Uterus (tissue), 4 donors: ENCODE measurements around the gene PAX6. TPM values are rescaled to one million over a fixed set of nuclear protein-coding genes. Genes with fewer than 3 reads are reported as not detected.

Experiments used
- DNase-seq, 2 donors: peaks; one replicate each; pipeline ENCODE4 v3.0.0-alpha.2; 2019 to 2020
- H3K27ac ChIP-seq, 2 donors: fragments of 200-600 bp; sonication (generic); 1 replicate in 1 of 2; 2 replicates in 1 of 2; pipeline ENCODE4 v1.5.1; 2016 to 2018
- H3K27me3 ChIP-seq, 2 donors: fragments of 200-600 bp; sonication (generic); one replicate each; pipeline ENCODE4 v1.5.1; 2018 to 2019; ENCODE audit warnings: control low read depth in 1 of 2
- H3K36me3 ChIP-seq, 2 donors: fragments of 200-600 bp; sonication (generic); one replicate each; pipeline ENCODE4 v1.5.1; 2019; ENCODE audit warnings: control low read depth in 1 of 2
- H3K4me1 ChIP-seq, 2 donors: fragments of 200-600 bp; sonication (generic); one replicate each; pipeline ENCODE4 v1.5.1; 2018 to 2019; ENCODE audit warnings: control low read depth in 1 of 2
- H3K4me3 ChIP-seq, 2 donors: fragments of 200-600 bp; sonication (generic); 1 replicate in 1 of 2; 2 replicates in 1 of 2; pipeline ENCODE4 v1.5.1; 2018 to 2019; ENCODE audit warnings: mild to moderate bottlenecking in 1 of 2
- H3K9me3 ChIP-seq, 2 donors: fragments of 200-600 bp; sonication (generic); one replicate each; pipeline ENCODE4 v1.5.1; 2019; ENCODE audit warnings: control low read depth in 1 of 2
- CTCF ChIP-seq, 4 experiments: fragments of 200-600 bp in 2 of 4; fragments of 450-650 bp in 2 of 4; sonication (generic) in 2 of 4; IDR thresholded peaks; one replicate each; pipeline ENCODE4 v1.5.1; 2016 to 2019; ENCODE audit warnings: antibody characterized with exemption in 4 of 4, mild to moderate bottlenecking in 2 of 4, moderate library complexity in 1 of 4
- POLR2A ChIP-seq, 2 donors: fragments of 450-650 bp; IDR thresholded peaks; one replicate each; pipeline ENCODE4 v1.6.1; 2016; ENCODE audit warnings: antibody characterized with exemption in 2 of 2, mild to moderate bottlenecking in 1 of 2, moderate library complexity in 1 of 2
- intact Hi-C: fragments of 100-400 bp; cut with DNase I; formaldehyde crosslinking; loops from one replicate; pipeline ENCODE4 v1.15.1; 2023; ENCODE audit warnings: low total_unique reads
- total RNA-seq, 4 donors: library from RNA; depleted of rRNA in 3 of 4; stranded (reverse); fragments of >200 nt in 3 of 4; gene quantifications; one replicate each; pipeline versions ENCODE4 v1.1.0 to v1.2.4, GENCODE V29; 2014 to 2023
- donor health status: DM: yes; HTN: yes; CAD: no.

PAX6 gene
- total RNA-seq, 4 donors from 2014 or later, result 0.62 TPM; not detected in 3

GRCh38 chr11:31797190-31798056 lies 13.7 kb downstream of the PAX6 start:
- Histone ChIP-seq H3K27me3 (peaks cover 13 to 53% of the 10 kb centered on the region in 2 donors), H3K36me3 (no peaks in the 10 kb centered on the region), H3K9me3 (no peaks in the 10 kb centered on the region), H3K4me3 (no peak overlapping the region), H3K27ac (no peak overlapping the region), H3K4me1 (peaks cover 0 to 9% of the 10 kb centered on the region in 2 donors)
- intact Hi-C loops, result no loop called here
- TF ChIP-seq CTCF (IDR thresholded peaks at IDR 0.05) (no peak), POLR2A (IDR thresholded peaks at IDR 0.05) (no peak)
- no peak for DNase-seq

DNA sequence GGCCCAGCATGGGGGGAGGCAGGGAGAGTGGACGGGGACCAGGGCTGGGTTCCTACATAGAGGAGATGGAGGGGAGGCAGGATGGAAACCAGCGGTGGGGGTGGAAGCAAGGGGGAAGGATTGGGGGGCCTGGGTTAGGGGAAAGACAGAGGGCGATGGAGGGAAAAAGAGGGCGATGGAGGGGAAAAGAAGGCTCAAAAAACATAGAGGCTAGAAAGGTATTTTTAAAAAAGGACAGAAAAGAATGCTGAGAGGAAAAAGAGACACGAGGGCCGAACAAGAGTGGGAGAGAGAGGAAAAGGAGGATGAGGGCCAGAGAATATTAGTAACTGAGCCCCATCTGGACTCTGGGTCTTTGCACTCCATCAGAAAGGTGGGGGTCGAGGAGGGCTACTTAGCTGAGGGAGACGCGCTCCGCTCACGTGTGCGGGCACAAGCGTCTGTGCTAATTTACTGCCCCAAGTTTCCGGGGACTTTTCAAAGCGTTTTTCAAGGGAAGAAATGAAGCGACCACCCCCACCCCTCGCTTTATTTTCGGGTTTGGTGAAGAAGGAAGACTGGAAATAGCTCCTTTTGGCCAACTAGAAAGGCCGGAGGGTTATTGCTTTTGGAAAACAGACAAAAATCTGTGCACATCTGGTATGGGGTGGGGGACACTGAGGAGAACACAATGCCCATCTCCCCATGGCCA lies 14.5 kb downstream of the PAX6 start:
- Histone ChIP-seq H3K4me3 (no peak overlapping the region), H3K27me3 (peaks cover 8 to 45% of the 10 kb centered on the region in 2 donors), H3K4me1 (peaks cover 0 to 9% of the 10 kb centered on the region in 2 donors), H3K9me3 (no peaks in the 10 kb centered on the region), H3K36me3 (no peaks in the 10 kb centered on the region), H3K27ac (no peak overlapping the region)
- TF ChIP-seq CTCF (IDR thresholded peaks at IDR 0.05), result no peak
- TF ChIP-seq POLR2A (IDR thresholded peaks at IDR 0.05), result no peak
- intact Hi-C loops, result no loop called here
- no peak for DNase-seq

GRCh38 chr11:31795706-31796498 lies 15.2 kb downstream of the PAX6 start:
- Histone ChIP-seq H3K4me3 (no peak overlapping the region), H3K27me3 (peaks cover 8 to 38% of the 10 kb centered on the region in 2 donors), H3K4me1 (peaks cover 0 to 9% of the 10 kb centered on the region in 2 donors), H3K36me3 (no peaks in the 10 kb centered on the region), H3K9me3 (no peaks in the 10 kb centered on the region), H3K27ac (no peak overlapping the region)
- intact Hi-C loops, result no loop called here
- no peak for TF ChIP-seq CTCF (IDR thresholded peaks at IDR 0.05)
- TF ChIP-seq POLR2A (IDR thresholded peaks at IDR 0.05), result no peak
- DNase-seq, result no peak

DNA sequence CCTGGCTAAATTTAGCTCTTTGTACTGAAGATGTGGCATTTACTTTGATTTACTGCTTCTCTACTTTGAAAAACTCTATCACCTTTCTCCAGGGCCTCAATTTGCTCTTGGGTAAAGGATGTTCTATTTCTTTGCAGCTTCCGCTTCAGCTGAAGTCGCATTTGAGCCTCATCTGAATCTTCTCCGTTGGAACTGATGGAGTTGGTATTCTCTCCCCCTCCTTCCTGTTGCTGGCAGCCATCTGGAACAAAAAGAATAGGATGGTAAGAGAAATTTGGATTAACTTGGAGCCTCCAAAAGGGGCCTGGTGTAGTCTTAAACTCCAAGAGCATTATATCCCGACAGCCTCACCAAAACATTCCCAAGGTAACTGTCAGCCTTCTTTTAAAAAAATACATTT lies 16.6 kb downstream of the PAX6 start:
- H3K27ac ChIP-seq, result no peak overlapping the region
- peaks cover 0 to 24% of the 10 kb centered on the region in 2 donors for H3K27me3 ChIP-seq
- H3K4me3 ChIP-seq, result no peak overlapping the region
- no peaks in the 10 kb centered on the region for H3K9me3 ChIP-seq
- no peaks in the 10 kb centered on the region for H3K36me3 ChIP-seq
- H3K4me1 ChIP-seq, result peaks cover 0 to 6% of the 10 kb centered on the region in 2 donors
- intact Hi-C loops, result no loop called here
- TF ChIP-seq POLR2A (IDR thresholded peaks at IDR 0.05), result no peak
- TF ChIP-seq CTCF (IDR thresholded peaks at IDR 0.05), result no peak
- DNase-seq, result no peak
